GM23338 (cell line): ENCODE measurements around the gene GPN2. TPM values are rescaled to one million over a fixed set of nuclear protein-coding genes. Genes with fewer than 3 reads are reported as not detected.
"Not testable (repeated sequence)": the region's sequence is repeated elsewhere in the genome, so short reads cannot be mapped to it uniquely, and the experiment has no call there.

Experiments used
- ATAC-seq: fragments of 200-7000 bp; cut with Tn5 transposase; 3 replicates; pipeline ENCODE4 v1.9.1; 2020
- DNase-seq: peaks from one replicate; pipeline ENCODE4 v3.0.0-alpha.2; 2015; ENCODE audit warnings: low spot score
- H2AFZ ChIP-seq: fragments of 200-600 bp; sonication (generic); 2 replicates; pipeline ENCODE4 v1.8.0; 2016; ENCODE audit warnings: antibody characterized with exemption, mild to moderate bottlenecking, moderate library complexity
- H3F3A ChIP-seq: fragments of 200-600 bp; sonication (generic); replicated peaks from 2 replicates; pipeline ENCODE4 v1.8.0; 2017; ENCODE audit warnings: antibody characterized with exemption, mixed run types, low read depth
- H3K27ac ChIP-seq: fragments of 200-600 bp; sonication (generic); 2 replicates; pipeline ENCODE4 v1.6.1; 2016; ENCODE audit warnings: low read depth
- H3K27me3 ChIP-seq: fragments of 200-600 bp; sonication (generic); 2 replicates; pipeline ENCODE4 v1.8.0; 2016; ENCODE audit warnings: mild to moderate bottlenecking, mixed run types, moderate library complexity; ENCODE audit not compliant: insufficient read depth
- H3K36me3 ChIP-seq: fragments of 200-600 bp; sonication (generic); 2 replicates; pipeline ENCODE4 v1.8.0; 2016; ENCODE audit warnings: mild to moderate bottlenecking; ENCODE audit not compliant: insufficient read depth
- H3K4me1 ChIP-seq: fragments of 200-600 bp; sonication (generic); 2 replicates; pipeline ENCODE4 v1.8.0; 2016; ENCODE audit warnings: mild to moderate bottlenecking, moderate library complexity; ENCODE audit not compliant: insufficient read depth
- H3K4me2 ChIP-seq: fragments of 200-600 bp; sonication (generic); 2 replicates; pipeline ENCODE4 v1.7.1; 2017; ENCODE audit warnings: mixed run types
- H3K4me3 ChIP-seq: fragments of 200-600 bp; sonication (generic); 2 replicates; pipeline ENCODE4 v1.6.1; 2016; ENCODE audit warnings: mixed run types
- H3K79me2 ChIP-seq: fragments of 200-600 bp; sonication (generic); replicated peaks from 2 replicates; pipeline ENCODE4 v1.8.0; 2017; ENCODE audit warnings: mild to moderate bottlenecking; ENCODE audit not compliant: insufficient read depth
- H3K9me2 ChIP-seq: fragments of 200-600 bp; sonication (generic); 2 replicates; pipeline ENCODE4 v1.8.0; 2017; ENCODE audit not compliant: insufficient read depth
- H4K20me1 ChIP-seq: fragments of 200-600 bp; sonication (generic); replicated peaks from 2 replicates; pipeline ENCODE4 v1.8.0; 2017; ENCODE audit warnings: mild to moderate bottlenecking; ENCODE audit not compliant: insufficient read depth
- H3K27ac Mint-ChIP-seq: 2 replicates; pipeline ENCODE4 v1.8.0; 2020; ENCODE audit warnings: inconsistent platforms, mild to moderate bottlenecking, moderate library complexity, mixed read lengths
- H3K27me3 Mint-ChIP-seq: 3 replicates; pipeline ENCODE4 v1.8.0; 2022; ENCODE audit warnings: low read depth, mild to moderate bottlenecking, moderate library complexity, mixed read lengths, inconsistent platforms; ENCODE audit not compliant: insufficient read depth, poor library complexity
- H3K36me3 Mint-ChIP-seq: 3 replicates; pipeline ENCODE4 v1.8.0; 2021; ENCODE audit warnings: low read depth, mild to moderate bottlenecking, inconsistent platforms, moderate library complexity, mixed read lengths
- H3K4me1 Mint-ChIP-seq: 3 replicates; pipeline ENCODE4 v1.8.0; 2020; ENCODE audit warnings: mild to moderate bottlenecking, inconsistent platforms, mixed read lengths
- H3K4me3 Mint-ChIP-seq: 3 replicates; pipeline ENCODE4 v1.8.0; 2021; ENCODE audit warnings: moderate library complexity, mild to moderate bottlenecking, inconsistent platforms, mixed read lengths
- H3K9me3 Mint-ChIP-seq: 3 replicates; pipeline ENCODE4 v1.8.0; 2020; ENCODE audit warnings: moderate library complexity, mild to moderate bottlenecking, inconsistent platforms, mixed read lengths
- CREB1 ChIP-seq: fragments of 250-450 bp; sonication (Bioruptor Pico); IDR thresholded peaks from 2 replicates; pipeline ENCODE4 v1.5.0; 2020; ENCODE audit warnings: low read depth, mild to moderate bottlenecking, moderate library complexity
- EZH2 ChIP-seq: fragments of 200-600 bp; sonication (generic); IDR thresholded peaks from one replicate; pipeline ENCODE4 v1.8.0; 2017; ENCODE audit warnings: antibody characterized with exemption, mild to moderate bottlenecking, low read depth; ENCODE audit not compliant: unreplicated experiment
- EZH2phosphoT487 ChIP-seq: fragments of 200-600 bp; sonication (generic); IDR thresholded peaks from one replicate; pipeline ENCODE4 v1.8.1; 2018; ENCODE audit warnings: antibody characterized with exemption; ENCODE audit not compliant: unreplicated experiment
- JUNB ChIP-seq: IDR thresholded peaks from one replicate; pipeline ENCODE4 v1.6.1; 2016; ENCODE audit warnings: antibody characterized with exemption; ENCODE audit not compliant: unreplicated experiment
- POLR2AphosphoS5 ChIP-seq: IDR thresholded peaks from 2 replicates; pipeline ENCODE4 v1.6.1; 2016; ENCODE audit warnings: antibody characterized with exemption, low read depth
- STAT1 ChIP-seq: IDR thresholded peaks from one replicate; pipeline ENCODE4 v1.6.1; 2016; ENCODE audit warnings: antibody characterized with exemption; ENCODE audit not compliant: unreplicated experiment
- polyA plus RNA-seq: library from polyadenylated mRNA; unstranded; fragments of >200 nt; fragmentation: Nextera tagmentation; extraction: Ambion mirVana; gene quantifications from 2 replicates; pipeline ENCODE4 v1.2.1, GENCODE V29; 2016
- total RNA-seq: library from RNA; depleted of rRNA; stranded (reverse); fragments of >200 nt; shearing (Covaris generic); gene quantifications from 2 replicates; pipeline ENCODE4 v1.2.3, GENCODE V29; 2014
- TF ChIP-seq, protein P1 (sequence below): fragments of 250-450 bp; sonication (Bioruptor Pico); IDR thresholded peaks from 2 replicates; pipeline ENCODE4 v1.5.0; 2020; ENCODE audit warnings: mild to moderate bottlenecking, moderate library complexity

GPN2 gene
- total and polyA plus RNA-seq, 2 experiments from 2014 or later = 10.1 to 19.4 TPM

- TF ChIP-seq, protein P1, sequence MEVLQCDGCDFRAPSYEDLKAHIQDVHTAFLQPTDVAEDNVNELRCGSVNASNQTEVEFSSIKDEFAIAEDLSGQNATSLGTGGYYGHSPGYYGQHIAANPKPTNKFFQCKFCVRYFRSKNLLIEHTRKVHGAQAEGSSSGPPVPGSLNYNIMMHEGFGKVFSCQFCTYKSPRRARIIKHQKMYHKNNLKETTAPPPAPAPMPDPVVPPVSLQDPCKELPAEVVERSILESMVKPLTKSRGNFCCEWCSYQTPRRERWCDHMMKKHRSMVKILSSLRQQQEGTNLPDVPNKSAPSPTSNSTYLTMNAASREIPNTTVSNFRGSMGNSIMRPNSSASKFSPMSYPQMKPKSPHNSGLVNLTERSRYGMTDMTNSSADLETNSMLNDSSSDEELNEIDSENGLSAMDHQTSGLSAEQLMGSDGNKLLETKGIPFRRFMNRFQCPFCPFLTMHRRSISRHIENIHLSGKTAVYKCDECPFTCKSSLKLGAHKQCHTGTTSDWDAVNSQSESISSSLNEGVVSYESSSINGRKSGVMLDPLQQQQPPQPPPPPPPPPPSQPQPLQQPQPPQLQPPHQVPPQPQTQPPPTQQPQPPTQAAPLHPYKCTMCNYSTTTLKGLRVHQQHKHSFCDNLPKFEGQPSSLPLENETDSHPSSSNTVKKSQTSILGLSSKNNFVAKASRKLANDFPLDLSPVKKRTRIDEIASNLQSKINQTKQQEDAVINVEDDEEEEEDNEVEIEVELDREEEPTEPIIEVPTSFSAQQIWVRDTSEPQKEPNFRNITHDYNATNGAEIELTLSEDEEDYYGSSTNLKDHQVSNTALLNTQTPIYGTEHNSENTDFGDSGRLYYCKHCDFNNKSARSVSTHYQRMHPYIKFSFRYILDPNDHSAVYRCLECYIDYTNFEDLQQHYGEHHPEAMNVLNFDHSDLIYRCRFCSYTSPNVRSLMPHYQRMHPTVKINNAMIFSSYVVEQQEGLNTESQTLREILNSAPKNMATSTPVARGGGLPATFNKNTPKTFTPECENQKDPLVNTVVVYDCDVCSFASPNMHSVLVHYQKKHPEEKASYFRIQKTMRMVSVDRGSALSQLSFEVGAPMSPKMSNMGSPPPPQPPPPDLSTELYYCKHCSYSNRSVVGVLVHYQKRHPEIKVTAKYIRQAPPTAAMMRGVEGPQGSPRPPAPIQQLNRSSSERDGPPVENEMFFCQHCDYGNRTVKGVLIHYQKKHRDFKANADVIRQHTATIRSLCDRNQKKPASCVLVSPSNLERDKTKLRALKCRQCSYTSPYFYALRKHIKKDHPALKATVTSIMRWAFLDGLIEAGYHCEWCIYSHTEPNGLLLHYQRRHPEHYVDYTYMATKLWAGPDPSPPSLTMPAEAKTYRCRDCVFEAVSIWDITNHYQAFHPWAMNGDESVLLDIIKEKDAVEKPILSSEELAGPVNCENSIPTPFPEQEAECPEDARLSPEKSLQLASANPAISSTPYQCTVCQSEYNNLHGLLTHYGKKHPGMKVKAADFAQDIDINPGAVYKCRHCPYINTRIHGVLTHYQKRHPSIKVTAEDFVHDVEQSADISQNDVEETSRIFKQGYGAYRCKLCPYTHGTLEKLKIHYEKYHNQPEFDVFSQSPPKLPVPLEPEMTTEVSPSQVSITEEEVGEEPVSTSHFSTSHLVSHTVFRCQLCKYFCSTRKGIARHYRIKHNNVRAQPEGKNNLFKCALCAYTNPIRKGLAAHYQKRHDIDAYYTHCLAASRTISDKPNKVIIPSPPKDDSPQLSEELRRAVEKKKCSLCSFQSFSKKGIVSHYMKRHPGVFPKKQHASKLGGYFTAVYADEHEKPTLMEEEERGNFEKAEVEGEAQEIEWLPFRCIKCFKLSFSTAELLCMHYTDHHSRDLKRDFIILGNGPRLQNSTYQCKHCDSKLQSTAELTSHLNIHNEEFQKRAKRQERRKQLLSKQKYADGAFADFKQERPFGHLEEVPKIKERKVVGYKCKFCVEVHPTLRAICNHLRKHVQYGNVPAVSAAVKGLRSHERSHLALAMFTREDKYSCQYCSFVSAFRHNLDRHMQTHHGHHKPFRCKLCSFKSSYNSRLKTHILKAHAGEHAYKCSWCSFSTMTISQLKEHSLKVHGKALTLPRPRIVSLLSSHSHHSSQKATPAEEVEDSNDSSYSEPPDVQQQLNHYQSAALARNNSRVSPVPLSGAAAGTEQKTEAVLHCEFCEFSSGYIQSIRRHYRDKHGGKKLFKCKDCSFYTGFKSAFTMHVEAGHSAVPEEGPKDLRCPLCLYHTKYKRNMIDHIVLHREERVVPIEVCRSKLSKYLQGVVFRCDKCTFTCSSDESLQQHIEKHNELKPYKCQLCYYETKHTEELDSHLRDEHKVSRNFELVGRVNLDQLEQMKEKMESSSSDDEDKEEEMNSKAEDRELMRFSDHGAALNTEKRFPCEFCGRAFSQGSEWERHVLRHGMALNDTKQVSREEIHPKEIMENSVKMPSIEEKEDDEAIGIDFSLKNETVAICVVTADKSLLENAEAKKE (CRISPR knock-in tag) = no peak
- TF ChIP-seq JUNB = no peak
- TF ChIP-seq STAT1 = no peak
- TF ChIP-seq EZH2 = no peak
- TF ChIP-seq POLR2AphosphoS5 = no peak
- TF ChIP-seq EZH2phosphoT487 = no peak
- no peak for TF ChIP-seq CREB1 (CRISPR knock-in tag)
Measured at GRCh38 chr1:26838474-26839338, 51.4 kb downstream of the GPN2 start (continued).

GRCh38 chr1:26837665-26838064, 52.4 kb downstream of the GPN2 start:
- Histone ChIP-seq H3K36me3 (0 out of 2 replicates have a peak, but pooled peaks cover 11% of the 10 kb centered on the region), H4K20me1 (peaks cover 13% of the 10 kb centered on the region)
- not testable (repeated sequence) for H3K27me3 ChIP-seq, DNase-seq, H3K4me2 ChIP-seq, H3K27ac ChIP-seq, H3K4me3 Mint-ChIP-seq, H3K27ac Mint-ChIP-seq, H2AFZ ChIP-seq, H3K9me3 Mint-ChIP-seq, H3K27me3 Mint-ChIP-seq, H3K9me2 ChIP-seq, H3K79me2 ChIP-seq, ATAC-seq, H3F3A ChIP-seq, H3K4me1 Mint-ChIP-seq, H3K4me1 ChIP-seq, H3K4me3 ChIP-seq
- H3K36me3 Mint-ChIP-seq = peaks cover 50% of the 10 kb centered on the region
